Suprapubic skin (tissue), 4 donors: ENCODE measurements around the gene OR4K2. TPM values are rescaled to one million over a fixed set of nuclear protein-coding genes. Genes with fewer than 3 reads are reported as not detected.

Experiments
- DNase-seq, 2 donors: peaks; one replicate each; pipeline ENCODE4 v3.0.0-alpha.2; 2019; ENCODE audit warnings: low spot score in 2 of 2
- H3K27ac ChIP-seq: fragments of 200-600 bp; sonication (generic); one replicate; pipeline ENCODE4 v1.5.1; 2019
- H3K27me3 ChIP-seq: fragments of 200-600 bp; sonication (generic); one replicate; pipeline ENCODE4 v1.5.1; 2019
- H3K36me3 ChIP-seq: fragments of 200-600 bp; sonication (generic); one replicate; pipeline ENCODE4 v1.5.1; 2019
- H3K4me1 ChIP-seq: fragments of 200-600 bp; sonication (generic); one replicate; pipeline ENCODE4 v1.5.1; 2019
- H3K4me3 ChIP-seq: fragments of 200-600 bp; sonication (generic); one replicate; pipeline ENCODE4 v1.5.1; 2019; ENCODE audit warnings: mild to moderate bottlenecking
- H3K9me3 ChIP-seq: fragments of 200-600 bp; sonication (generic); one replicate; pipeline ENCODE4 v1.5.1; 2019
- CTCF ChIP-seq, 2 donors: fragments of 200-600 bp in 1 of 2; fragments of 450-650 bp in 1 of 2; sonication (generic) in 1 of 2; IDR thresholded peaks; one replicate each; pipeline ENCODE4 v1.5.1; 2016 to 2019; ENCODE audit warnings: antibody characterized with exemption in 2 of 2, mild to moderate bottlenecking in 1 of 2, moderate library complexity in 1 of 2
- EP300 ChIP-seq: sonication (generic); formaldehyde crosslinking; IDR thresholded peaks from one replicate; pipeline ENCODE4 v1.6.1; 2017; ENCODE audit warnings: antibody characterized with exemption
- POLR2A ChIP-seq, 2 donors: fragments of 450-650 bp; IDR thresholded peaks; one replicate each; pipeline ENCODE4 v1.6.1; 2017; ENCODE audit warnings: antibody characterized with exemption in 2 of 2, mild to moderate bottlenecking in 2 of 2, moderate library complexity in 2 of 2
- POLR2AphosphoS5 ChIP-seq, 3 donors: sonication (generic); formaldehyde crosslinking; IDR thresholded peaks; one replicate each; pipeline ENCODE4 v1.6.1; 2017; ENCODE audit warnings: antibody characterized with exemption in 3 of 3
- WGBS: methylation state at CpG from one replicate; pipeline ENCODE4 v1.1.5; 2018; 5-methylcytosine and 5-hydroxymethylcytosine counted together
- total RNA-seq, 4 donors: library from RNA; depleted of rRNA; stranded (reverse); fragments of >200 nt; gene quantifications; one replicate each; pipeline ENCODE4 v1.1.0, GENCODE V29; 2016

The OR4K2 gene
- total RNA-seq, 4 donors from 2014 or later: 0.04 TPM; not detected in 3

GRCh38 chr14:19906665-19907064, 31.7 kb downstream of the OR4K2 start:
- no peak for TF ChIP-seq POLR2A (IDR thresholded peaks at IDR 0.05)
- no peak for TF ChIP-seq EP300
- no peak for TF ChIP-seq POLR2AphosphoS5 (IDR thresholded peaks at IDR 0.05)
- no peak for TF ChIP-seq CTCF (IDR thresholded peaks at IDR 0.05)
- Histone ChIP-seq H3K4me1 (no peaks in the 10 kb centered on the region), H3K27me3 (no peaks in the 10 kb centered on the region), H3K27ac (no peak overlapping the region), H3K36me3 (no peaks in the 10 kb centered on the region), H3K9me3 (peaks cover 13% of the 10 kb centered on the region), H3K4me3 (no peak overlapping the region)
- no peak for DNase-seq

GRCh38 chr14:19911114-19911513, 36.2 kb downstream of the OR4K2 start:
- H3K4me3 ChIP-seq: no peak overlapping the region
- no peaks in the 10 kb centered on the region for H3K36me3 ChIP-seq
- no peak overlapping the region for H3K27ac ChIP-seq
- no peaks in the 10 kb centered on the region for H3K27me3 ChIP-seq
- DNase-seq: no peak
- H3K9me3 ChIP-seq: peaks cover 12% of the 10 kb centered on the region
- TF ChIP-seq POLR2AphosphoS5 (IDR thresholded peaks at IDR 0.05) (no peak), EP300 (no peak), CTCF (IDR thresholded peaks at IDR 0.05) (no peak), POLR2A (IDR thresholded peaks at IDR 0.05) (no peak)
- 65% methylated on average over 3 of the region's 3 CpGs for WGBS
- no peaks in the 10 kb centered on the region for H3K4me1 ChIP-seq

- H3K36me3 ChIP-seq: no peaks in the 10 kb centered on the region
- TF ChIP-seq POLR2AphosphoS5 (IDR thresholded peaks at IDR 0.05) (no peak), CTCF (IDR thresholded peaks at IDR 0.05) (no peak), EP300 (no peak), POLR2A (IDR thresholded peaks at IDR 0.05) (no peak)
- WGBS: 71% methylated on average over 3 of the region's 3 CpGs
Measured at GRCh38 chr14:19917243-19917642, 42.3 kb downstream of the OR4K2 start.

DNA sequence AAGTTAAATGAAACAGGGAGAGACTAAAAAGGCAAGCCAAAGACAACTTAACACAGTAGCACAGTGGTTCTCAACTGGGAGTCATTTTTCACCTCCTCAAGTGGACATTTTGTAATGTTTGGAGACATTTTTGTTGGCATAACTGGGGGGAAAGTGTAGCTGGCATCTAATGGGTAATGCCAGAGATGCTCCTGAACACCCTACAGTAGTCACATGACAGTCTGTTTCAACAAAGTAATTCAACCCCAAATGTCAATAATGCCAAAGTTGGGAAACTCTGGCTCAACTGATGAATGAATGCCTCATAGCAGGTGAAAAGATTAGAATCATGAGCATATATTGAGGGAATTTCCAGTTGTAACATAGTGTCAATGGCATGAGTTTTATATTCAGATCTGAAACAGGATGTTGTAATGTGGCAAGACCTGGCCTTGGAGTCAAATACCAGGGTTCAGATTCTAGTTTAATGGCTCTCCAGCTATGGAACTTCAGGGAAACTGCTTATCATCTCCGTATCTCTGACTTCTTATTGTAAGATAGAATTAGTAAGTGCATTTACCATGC, 43.1 kb downstream of the OR4K2 start:
- H3K4me1 ChIP-seq: no peaks in the 10 kb centered on the region
- H3K27ac ChIP-seq: no peak overlapping the region
- 72% methylated on average over 1 of the region's 1 CpG for WGBS
- no peak for DNase-seq
- H3K4me3 ChIP-seq: no peak overlapping the region
- H3K36me3 ChIP-seq: no peaks in the 10 kb centered on the region
- TF ChIP-seq POLR2A (IDR thresholded peaks at IDR 0.05) (no peak), POLR2AphosphoS5 (IDR thresholded peaks at IDR 0.05) (no peak), CTCF (IDR thresholded peaks at IDR 0.05) (no peak), EP300 (no peak)
- H3K9me3 ChIP-seq: peaks cover 13% of the 10 kb centered on the region
- H3K27me3 ChIP-seq: no peaks in the 10 kb centered on the region

More at GRCh38 chr14:19917243-19917642, 42.3 kb downstream of the OR4K2 start:
- Histone ChIP-seq H3K27me3 (no peaks in the 10 kb centered on the region), H3K4me3 (no peak overlapping the region), H3K27ac (no peak overlapping the region), H3K4me1 (no peaks in the 10 kb centered on the region), H3K9me3 (peaks cover 13% of the 10 kb centered on the region)
- DNase-seq: no peak

DNA sequence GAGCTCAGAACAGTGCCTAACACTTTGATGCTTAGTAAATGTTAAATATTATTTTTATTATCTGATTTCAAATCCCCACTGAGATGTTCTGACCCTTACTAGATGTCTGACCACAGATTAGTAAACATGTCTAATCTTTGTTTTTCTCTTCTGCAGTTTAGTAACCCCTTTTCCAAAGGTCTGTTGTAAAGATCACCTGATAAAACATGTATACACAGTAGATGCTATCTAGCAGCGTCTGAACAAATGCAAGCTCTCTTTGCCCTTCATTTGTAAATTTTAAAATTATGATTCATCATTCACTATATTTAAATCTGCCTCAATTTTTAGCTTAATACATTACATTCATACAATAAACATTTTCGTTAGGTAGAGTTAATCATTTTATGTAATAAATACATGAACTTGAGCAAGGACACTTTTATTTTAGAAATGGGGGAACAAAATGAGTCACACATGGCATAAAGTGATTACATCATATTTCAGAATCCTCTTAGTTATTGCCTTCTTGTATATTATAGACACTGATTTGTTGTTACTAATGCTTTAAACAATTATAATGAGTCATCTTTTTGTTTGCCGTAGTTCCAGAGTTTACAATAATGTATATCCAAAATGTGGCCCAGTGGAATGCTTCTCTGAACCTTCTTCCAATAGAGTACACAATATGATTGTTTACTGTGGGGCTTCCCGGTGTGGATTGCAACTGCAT, 43.8 kb downstream of the OR4K2 start:
- WGBS: 52% methylated on average over 4 of the region's 4 CpGs
- no peaks in the 10 kb centered on the region for H3K27me3 ChIP-seq
- no peaks in the 10 kb centered on the region for H3K4me1 ChIP-seq

More for the DNA sequence above, 43.8 kb downstream of the OR4K2 start:
- H3K36me3 ChIP-seq: no peaks in the 10 kb centered on the region
- H3K27ac ChIP-seq: no peak overlapping the region
- H3K4me3 ChIP-seq: no peak overlapping the region
- DNase-seq: no peak
- peaks cover 13% of the 10 kb centered on the region for H3K9me3 ChIP-seq
- TF ChIP-seq EP300: no peak
- no peak for TF ChIP-seq POLR2AphosphoS5 (IDR thresholded peaks at IDR 0.05)
- TF ChIP-seq CTCF (IDR thresholded peaks at IDR 0.05): no peak
- no peak for TF ChIP-seq POLR2A (IDR thresholded peaks at IDR 0.05)
